ENCODE data around the gene CAB39L. TPM values are rescaled to one million over a fixed set of nuclear protein-coding genes. Genes with fewer than 3 reads are reported as not detected.
A peak's percentile ranks its signal among the peaks of the same experiment; 100 is the strongest.

The CAB39L gene
- total and polyA plus RNA-seq, 12 donors: 7.1 to 33.2 (median 16.9) TPM

DNA sequence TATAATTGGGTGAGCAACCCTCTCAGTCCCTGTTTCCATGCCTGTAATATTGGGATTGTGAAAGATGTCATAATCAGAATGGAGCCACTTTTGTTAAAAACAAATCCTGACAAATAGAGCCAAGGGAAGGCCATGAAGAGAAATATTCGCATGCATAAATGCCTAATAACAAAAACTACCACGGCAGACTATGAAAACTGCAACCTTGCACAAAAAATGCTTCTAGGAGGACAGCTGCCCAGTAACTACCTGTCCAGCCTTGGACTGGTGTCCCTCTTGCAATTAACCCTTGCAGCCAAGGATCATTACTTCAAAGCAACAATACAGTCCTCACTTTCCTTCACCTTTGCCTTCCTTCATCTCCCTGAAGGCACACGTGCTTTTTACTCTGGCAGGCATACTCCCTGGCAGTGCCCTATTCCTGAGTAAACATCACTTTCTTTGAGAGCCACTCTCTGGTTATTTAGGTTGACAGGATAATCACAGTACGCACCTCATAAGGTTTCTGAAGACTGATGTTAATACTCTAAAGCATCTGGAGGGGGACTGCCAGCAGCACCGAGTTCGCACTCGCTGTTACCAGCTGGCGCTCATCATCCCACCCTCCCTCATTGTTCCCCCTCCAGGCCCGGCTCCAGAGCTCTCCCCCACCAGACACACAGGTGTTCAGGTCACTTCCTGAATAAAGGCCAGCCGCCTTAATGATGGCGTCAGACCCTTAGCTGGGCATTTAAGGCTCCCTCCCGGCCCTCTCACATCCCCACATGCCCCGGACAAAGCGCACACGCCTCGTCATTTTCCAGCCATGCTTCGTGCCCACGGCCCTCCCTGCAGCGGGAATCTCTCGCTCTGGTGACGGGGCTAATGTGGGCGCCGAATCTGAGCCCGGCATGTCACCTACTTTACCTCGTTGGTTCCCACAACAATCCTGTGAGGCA is 138.8 kb downstream of the CAB39L start:
- TF ChIP-seq CTCF (IDR thresholded peaks at IDR 0.05): no peak
- peak overlapping the region in 1 of 10 donors; percentile 9 for H3K27ac ChIP-seq
- no peaks in the 10 kb centered on the region for H3K9me3 ChIP-seq
- intact Hi-C loops (cut with DNase I): loop anchor here in 6 of 10 donors (5.0 to 10.0 kb wide), 6 partner anchors 100 to 302 kb away; partner anchors contain the start of genes CAB39L (in 1 of the 6) and SETDB2 (in 1 of the 6)
- ATAC-seq (no peak), DNase-seq (no peak)
- H3K4me1 ChIP-seq: peaks cover 9 to 54% (median 34%) of the 10 kb centered on the region in 9 donors
- peaks cover 0 to 4% (median 0%) of the 10 kb centered on the region in 9 donors for H3K36me3 ChIP-seq
- no peak overlapping the region for H3K4me3 ChIP-seq
- H3K27me3 ChIP-seq: no peaks in the 10 kb centered on the region
- WGBS, 2 donors: 90% methylated on average over 25 of the region's 25 CpGs

GRCh38 chr13:49304356-49304755 is 139.5 kb downstream of the CAB39L start:
- 93 to 98% methylated on average over 12 of the region's 12 CpGs for WGBS, 2 donors
- no peak for DNase-seq
- no peak for ATAC-seq
- peaks cover 9 to 54% (median 33%) of the 10 kb centered on the region in 9 donors for H3K4me1 ChIP-seq
- peak overlapping the region in 4 of 10 donors; percentile 13 to 52 (median 29) for H3K27ac ChIP-seq
- H3K9me3 ChIP-seq: no peaks in the 10 kb centered on the region
- no peaks in the 10 kb centered on the region for H3K36me3 ChIP-seq
- intact Hi-C loops (cut with DNase I): loop anchor here in 6 of 10 donors (5.0 to 10.0 kb wide), 6 partner anchors 100 to 303 kb away; partner anchors contain the start of genes CAB39L (in 1 of the 6) and SETDB2 (in 1 of the 6)
- no peaks in the 10 kb centered on the region for H3K27me3 ChIP-seq
- no peak for TF ChIP-seq CTCF (IDR thresholded peaks at IDR 0.05)
- no peak overlapping the region for H3K4me3 ChIP-seq

DNA sequence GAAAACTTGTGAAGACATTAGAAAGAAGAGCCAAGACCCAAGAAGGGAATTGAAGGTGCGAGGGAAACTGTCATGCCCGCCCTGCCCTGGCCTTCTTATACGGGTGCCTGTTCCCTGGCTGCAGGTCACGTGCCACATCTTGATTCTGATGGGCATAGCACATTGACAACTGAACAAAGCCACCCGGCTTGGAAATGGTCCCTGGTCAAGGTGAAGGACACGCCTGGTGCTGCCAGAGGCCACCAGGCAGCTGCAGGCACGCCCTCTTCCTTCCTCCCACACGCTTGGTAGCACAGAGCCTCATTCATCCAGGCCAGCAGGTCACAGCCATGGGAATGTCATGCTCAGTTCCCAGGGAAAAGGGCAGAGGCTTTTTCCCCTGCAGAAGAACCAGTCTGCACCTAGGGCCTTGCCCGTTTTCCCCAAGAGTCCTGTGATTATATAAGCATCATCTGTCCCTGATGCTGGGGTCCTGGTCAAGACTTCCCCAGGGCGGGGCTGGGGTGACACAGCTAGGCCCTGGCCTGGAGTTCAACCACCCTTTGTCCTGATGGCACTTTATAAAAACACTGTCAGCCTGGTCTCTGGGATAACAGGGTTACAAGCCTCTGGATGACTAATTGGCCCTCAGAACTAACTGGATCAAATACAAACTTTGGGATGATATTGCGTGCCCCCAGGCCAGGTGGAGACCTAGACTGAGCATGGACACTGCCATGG is 140.2 kb downstream of the CAB39L start:
- Histone ChIP-seq H3K27me3 (no peaks in the 10 kb centered on the region), H3K36me3 (no peaks in the 10 kb centered on the region), H3K4me1 (peaks cover 9 to 47% (median 26%) of the 10 kb centered on the region in 9 donors), H3K9me3 (no peaks in the 10 kb centered on the region), H3K27ac (peak overlapping the region in 6 of 10 donors; percentile 8 to 52 (median 29)), H3K4me3 (no peak overlapping the region)
- DNase-seq (peak in 1 of 2 donors; percentile 35), ATAC-seq (peak in 6 of 8 donors; percentile 28 to 57 (median 40))
- TF ChIP-seq CTCF (IDR thresholded peaks at IDR 0.05): no peak
- intact Hi-C loops (cut with DNase I): loop anchor here in 7 of 10 donors (2.0 to 10.0 kb wide), 8 partner anchors 101 to 304 kb away; partner anchors contain the start of genes CAB39L (in 1 of the 7) and SETDB2 (in 1 of the 7)
- 50 to 52% methylated on average over 11 of the region's 11 CpGs for WGBS, 2 donors

GRCh38 chr13:49302817-49303216 is 141.0 kb downstream of the CAB39L start:
- Histone ChIP-seq H3K4me3 (no peak overlapping the region), H3K36me3 (no peaks in the 10 kb centered on the region), H3K9me3 (no peaks in the 10 kb centered on the region), H3K27ac (peak overlapping the region in 1 of 10 donors; percentile 9), H3K4me1 (peaks cover 7 to 38% (median 18%) of the 10 kb centered on the region in 9 donors), H3K27me3 (no peaks in the 10 kb centered on the region)
- TF ChIP-seq CTCF (IDR thresholded peaks at IDR 0.05): no peak
- intact Hi-C loops (cut with DNase I): loop anchor here in 7 of 10 donors (2.0 to 10.0 kb wide), 8 partner anchors 102 to 304 kb away; partner anchors contain the start of genes CAB39L (in 1 of the 7) and SETDB2 (in 1 of the 7)
- DNase-seq (no peak), ATAC-seq (no peak)
- 93 to 94% methylated on average over 9 of the region's 9 CpGs for WGBS, 2 donors
